Raji (cell line): ENCODE data around the gene PIK3R6.

Source experiments
- POLR2A ChIP-seq: IDR thresholded peaks from 2 replicates; pipeline ENCODE4 v1.6.1; 2011; ENCODE audit warnings: low read depth, low read length, control low read depth; ENCODE audit not compliant: insufficient read depth

Gene PIK3R6

GRCh38 chr17:8898126-8898525 lies 30.7 kb upstream of the PIK3R6 start:
- TF ChIP-seq POLR2A: no peak

GRCh38 chr17:8896641-8897635 lies 29.5 kb upstream of the PIK3R6 start:
- no peak for TF ChIP-seq POLR2A

- TF ChIP-seq POLR2A: no peak
Observed at GRCh38 chr17:8896087-8896486, 28.6 kb upstream of the PIK3R6 start.

- TF ChIP-seq POLR2A: no peak
Observed at GRCh38 chr17:8894673-8895578, 27.5 kb upstream of the PIK3R6 start.

GRCh38 chr17:8894202-8894671 lies 26.8 kb upstream of the PIK3R6 start:
- no peak for TF ChIP-seq POLR2A

GRCh38 chr17:8893621-8894201 lies 26.2 kb upstream of the PIK3R6 start:
- no peak for TF ChIP-seq POLR2A

- no peak for TF ChIP-seq POLR2A
Observed at GRCh38 chr17:8893059-8893458, 25.6 kb upstream of the PIK3R6 start.

GRCh38 chr17:8892338-8892690 lies 24.8 kb upstream of the PIK3R6 start:
- no peak for TF ChIP-seq POLR2A

- no peak for TF ChIP-seq POLR2A
Observed at GRCh38 chr17:8890671-8891070, 23.2 kb upstream of the PIK3R6 start.

GRCh38 chr17:8889458-8890210 lies 22.2 kb upstream of the PIK3R6 start:
- no peak for TF ChIP-seq POLR2A

- no peak for TF ChIP-seq POLR2A
Observed at GRCh38 chr17:8888704-8889302, 21.3 kb upstream of the PIK3R6 start.

- TF ChIP-seq POLR2A: no peak
Observed at GRCh38 chr17:8887834-8888703, 20.6 kb upstream of the PIK3R6 start.

GRCh38 chr17:8887301-8887700 lies 19.8 kb upstream of the PIK3R6 start:
- TF ChIP-seq POLR2A: no peak
